ENCODE measurements around the gene GPR176. TPM values are rescaled to one million over a fixed set of nuclear protein-coding genes. Genes with fewer than 3 reads are reported as not detected.

The GPR176 gene
- polyA plus RNA-seq, 3 donors: 0.08 to 0.18 TPM; not detected in 1

GRCh38 chr15:39887211-39887610 lies 32.9 kb downstream of the GPR176 start:
- H3K9me3 ChIP-seq (replicated peaks in 1 of 2; ENCODE audit: control insufficient read depth in 1 of 2, insufficient read depth in 1 of 2, low read length in 2 of 2): no peaks in the 10 kb centered on the region
- no peak overlapping the region for H3K4me3 Mint-ChIP-seq
- H3K27ac ChIP-seq (ENCODE audit: low read depth in 1 of 2, low read length in 2 of 2): no peak overlapping the region
- no peak overlapping the region for H3K27ac Mint-ChIP-seq
- H3K36me3 Mint-ChIP-seq: no peaks in the 10 kb centered on the region
- H3K4me2 ChIP-seq (replicated peaks; ENCODE audit: extremely low read depth, low read length, poor library complexity, severe bottlenecking): no peak overlapping the region
- H3K9me3 Mint-ChIP-seq: no peaks in the 10 kb centered on the region
- no peaks in the 10 kb centered on the region for H3K27me3 ChIP-seq (ENCODE audit: control insufficient read depth in 2 of 2, insufficient read depth in 2 of 2, low read length in 2 of 2)
- no peak for DNase-seq
- no peak overlapping the region for H3K4me3 ChIP-seq (replicated peaks in 1 of 3; ENCODE audit: low read depth in 2 of 3, low read length in 3 of 3)
- H3K27me3 Mint-ChIP-seq (ENCODE audit: low read depth in 3 of 3): peaks cover 0 to 1% (median 1%) of the 10 kb centered on the region in 3 donors
- no peaks in the 10 kb centered on the region for H3K79me2 ChIP-seq (ENCODE audit: insufficient read depth, low read length)
- no peak overlapping the region for H3K9ac ChIP-seq (ENCODE audit: insufficient read depth, low read length, poor library complexity, severe bottlenecking)
- 80% methylated on average over 1 of the region's 1 CpG for WGBS (ENCODE audit: insufficient coverage)
- H4K20me1 ChIP-seq (ENCODE audit: insufficient read depth, low read length): no peaks in the 10 kb centered on the region
- intact Hi-C loops (cut with micrococcal nuclease): no loop called here
- no peaks in the 10 kb centered on the region for H3K4me1 ChIP-seq (ENCODE audit: control insufficient read depth in 1 of 2, insufficient read depth in 2 of 2, low read length in 2 of 2)
- TF ChIP-seq, protein P1, sequence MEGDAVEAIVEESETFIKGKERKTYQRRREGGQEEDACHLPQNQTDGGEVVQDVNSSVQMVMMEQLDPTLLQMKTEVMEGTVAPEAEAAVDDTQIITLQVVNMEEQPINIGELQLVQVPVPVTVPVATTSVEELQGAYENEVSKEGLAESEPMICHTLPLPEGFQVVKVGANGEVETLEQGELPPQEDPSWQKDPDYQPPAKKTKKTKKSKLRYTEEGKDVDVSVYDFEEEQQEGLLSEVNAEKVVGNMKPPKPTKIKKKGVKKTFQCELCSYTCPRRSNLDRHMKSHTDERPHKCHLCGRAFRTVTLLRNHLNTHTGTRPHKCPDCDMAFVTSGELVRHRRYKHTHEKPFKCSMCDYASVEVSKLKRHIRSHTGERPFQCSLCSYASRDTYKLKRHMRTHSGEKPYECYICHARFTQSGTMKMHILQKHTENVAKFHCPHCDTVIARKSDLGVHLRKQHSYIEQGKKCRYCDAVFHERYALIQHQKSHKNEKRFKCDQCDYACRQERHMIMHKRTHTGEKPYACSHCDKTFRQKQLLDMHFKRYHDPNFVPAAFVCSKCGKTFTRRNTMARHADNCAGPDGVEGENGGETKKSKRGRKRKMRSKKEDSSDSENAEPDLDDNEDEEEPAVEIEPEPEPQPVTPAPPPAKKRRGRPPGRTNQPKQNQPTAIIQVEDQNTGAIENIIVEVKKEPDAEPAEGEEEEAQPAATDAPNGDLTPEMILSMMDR (IDR thresholded peaks at IDR 0.05): no peak
- no peak overlapping the region for H2AFZ ChIP-seq (ENCODE audit: insufficient read depth, low read depth, low read length, poor library complexity, severe bottlenecking)
- H3K36me3 ChIP-seq (replicated peaks in 1 of 2; ENCODE audit: control insufficient read depth in 1 of 2, insufficient read depth in 2 of 2, low read length in 2 of 2): no peaks in the 10 kb centered on the region
- peaks cover 5% of the 10 kb centered on the region for H3K4me1 Mint-ChIP-seq

DNA sequence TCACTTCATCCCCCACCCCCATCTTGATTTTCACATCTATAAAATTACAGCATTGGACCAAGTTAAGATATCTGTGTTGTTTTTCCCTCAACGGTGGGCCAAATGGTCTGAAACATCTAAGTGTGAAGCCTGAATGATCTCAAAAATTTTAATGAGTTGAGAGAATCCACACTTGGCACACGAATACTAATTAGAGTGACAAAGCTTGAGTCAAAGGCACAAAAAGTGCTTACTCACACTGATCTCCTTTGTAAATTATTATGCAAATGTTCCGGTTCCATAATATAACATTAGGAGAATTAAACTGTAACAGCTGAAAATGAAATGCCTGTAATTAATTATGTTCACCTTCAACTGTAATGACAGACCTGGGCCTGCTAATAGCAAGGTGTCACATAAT lies 33.6 kb downstream of the GPR176 start:
- H3K4me3 ChIP-seq (replicated peaks in 1 of 3; ENCODE audit: low read depth in 2 of 3, low read length in 3 of 3): no peak overlapping the region
- Mint-ChIP-seq H3K4me3 (no peak overlapping the region), H3K36me3 (no peaks in the 10 kb centered on the region)

More for the DNA sequence above, 33.6 kb downstream of the GPR176 start:
- no peak for DNase-seq
- Histone ChIP-seq H3K27me3 (ENCODE audit: control insufficient read depth in 2 of 2, insufficient read depth in 2 of 2, low read length in 2 of 2) (no peaks in the 10 kb centered on the region), H3K4me2 (replicated peaks; ENCODE audit: extremely low read depth, low read length, poor library complexity, severe bottlenecking) (no peak overlapping the region), H3K9me3 (replicated peaks in 1 of 2; ENCODE audit: control insufficient read depth in 1 of 2, insufficient read depth in 1 of 2, low read length in 2 of 2) (no peaks in the 10 kb centered on the region), H3K36me3 (replicated peaks in 1 of 2; ENCODE audit: control insufficient read depth in 1 of 2, insufficient read depth in 2 of 2, low read length in 2 of 2) (no peaks in the 10 kb centered on the region), H2AFZ (ENCODE audit: insufficient read depth, low read depth, low read length, poor library complexity, severe bottlenecking) (no peak overlapping the region), H3K4me1 (ENCODE audit: control insufficient read depth in 1 of 2, insufficient read depth in 2 of 2, low read length in 2 of 2) (no peaks in the 10 kb centered on the region), H3K9ac (ENCODE audit: insufficient read depth, low read length, poor library complexity, severe bottlenecking) (no peak overlapping the region), H3K79me2 (ENCODE audit: insufficient read depth, low read length) (no peaks in the 10 kb centered on the region), H3K27ac (ENCODE audit: low read depth in 1 of 2, low read length in 2 of 2) (no peak overlapping the region), H4K20me1 (ENCODE audit: insufficient read depth, low read length) (no peaks in the 10 kb centered on the region)
- TF ChIP-seq, protein P1 (IDR thresholded peaks at IDR 0.05): no peak
- Mint-ChIP-seq H3K27me3 (ENCODE audit: low read depth in 3 of 3) (peaks cover 0 to 1% (median 1%) of the 10 kb centered on the region in 3 donors), H3K9me3 (no peaks in the 10 kb centered on the region), H3K27ac (no peak overlapping the region), H3K4me1 (peaks cover 6% of the 10 kb centered on the region)
- WGBS (ENCODE audit: insufficient coverage): no CpG with 5 or more reads among the region's 3 CpGs
- intact Hi-C loops (cut with micrococcal nuclease): no loop called here
